Keratinocyte (primary cell): ENCODE results near the gene LDB2. TPM values are rescaled to one million over a fixed set of nuclear protein-coding genes. Genes with fewer than 3 reads are reported as not detected.

Experiments used
- DNase-seq: peaks from one replicate; pipeline ENCODE4 v3.0.0-alpha.2; 2011; ENCODE audit warnings: low read depth, missing footprints, low spot score
- FAIRE-seq: peaks from 2 replicates; lab custom pipeline; 2011; peaks lifted over from hg19 to GRCh38; lab: Jason Lieb, UNC
- H2AFZ ChIP-seq: 2 replicates; pipeline ENCODE4 v1.6.0; 2012; ENCODE audit warnings: low read length, control low read depth, inconsistent platforms; ENCODE audit not compliant: control insufficient read depth
- H3K27ac ChIP-seq: 2 replicates; pipeline ENCODE4 v1.5.1; 2011; ENCODE audit warnings: low read length; ENCODE audit not compliant: control insufficient read depth, insufficient read depth
- H3K27me3 ChIP-seq: 3 replicates; pipeline ENCODE4 v1.6.0; 2011; ENCODE audit warnings: low read length; ENCODE audit not compliant: control insufficient read depth, insufficient read depth; ENCODE audit errors: extremely low read depth
- H3K36me3 ChIP-seq, 2 experiments: 2 replicates in 1 of 2; 3 replicates in 1 of 2; pipeline ENCODE4 v1.5.1; 2011; ENCODE audit warnings: low read length in 2 of 2, mild to moderate bottlenecking in 1 of 2; ENCODE audit not compliant: control insufficient read depth in 2 of 2, insufficient read depth in 2 of 2; ENCODE audit errors: extremely low read depth in 1 of 2
- H3K4me1 ChIP-seq: 3 replicates; pipeline ENCODE4 v1.5.1; 2011; ENCODE audit warnings: low read length; ENCODE audit not compliant: control insufficient read depth, insufficient read depth; ENCODE audit errors: extremely low read depth
- H3K4me2 ChIP-seq: 3 replicates; pipeline ENCODE4 v1.6.0; 2011; ENCODE audit warnings: low read depth, low read length; ENCODE audit not compliant: control insufficient read depth, insufficient read depth; ENCODE audit errors: extremely low read depth
- H3K4me3 ChIP-seq, 3 experiments: fragments of 200-600 bp in 1 of 3; sonication (generic) in 1 of 3; 2 replicates in 2 of 3; 3 replicates in 1 of 3; pipeline ENCODE4 v1.5.1; 2011 to 2016; ENCODE audit warnings: low read length in 3 of 3, mild to moderate bottlenecking in 3 of 3, control low read depth in 2 of 3, inconsistent platforms in 1 of 3, low read depth in 1 of 3, mixed read lengths in 1 of 3, mixed run types in 1 of 3, moderate library complexity in 1 of 3; ENCODE audit not compliant: control insufficient read depth in 2 of 3, insufficient read depth in 2 of 3; ENCODE audit errors: extremely low read depth in 1 of 3
- H3K79me2 ChIP-seq: 2 replicates; pipeline ENCODE4 v1.6.0; 2012; ENCODE audit warnings: low read length; ENCODE audit not compliant: control insufficient read depth, insufficient read depth
- H3K9ac ChIP-seq: 3 replicates; pipeline ENCODE4 v1.6.0; 2011; ENCODE audit warnings: low read length; ENCODE audit not compliant: control insufficient read depth, insufficient read depth; ENCODE audit errors: extremely low read depth
- H3K9me1 ChIP-seq: 3 replicates; pipeline ENCODE4 v1.6.0; 2011; ENCODE audit warnings: low read length; ENCODE audit not compliant: control insufficient read depth, insufficient read depth; ENCODE audit errors: extremely low read depth
- H3K9me3 ChIP-seq: 2 replicates; pipeline ENCODE4 v1.5.1; 2012; ENCODE audit warnings: low read depth, low read length; ENCODE audit not compliant: control insufficient read depth
- H4K20me1 ChIP-seq: 3 replicates; pipeline ENCODE4 v1.6.0; 2011; ENCODE audit warnings: low read length; ENCODE audit not compliant: control insufficient read depth, insufficient read depth; ENCODE audit errors: extremely low read depth
- CTCF ChIP-seq, 3 experiments: IDR thresholded peaks in 1 of 3; conservative IDR thresholded peaks in 1 of 3; optimal IDR thresholded peaks in 1 of 3; 2 replicates in 2 of 3; 3 replicates in 1 of 3; pipeline versions ENCODE3 to v1.5.1; 2011; ENCODE audit warnings: low read length in 3 of 3, mild to moderate bottlenecking in 3 of 3, moderate library complexity in 2 of 3, control low read depth in 1 of 3, inconsistent platforms in 1 of 3; ENCODE audit not compliant: insufficient read depth in 2 of 3; ENCODE audit errors: extremely low read depth in 1 of 3
- EZH2 ChIP-seq: IDR thresholded peaks from one replicate; pipeline ENCODE4 v1.6.1; 2012; ENCODE audit warnings: inconsistent platforms, mild to moderate bottlenecking, low read length, moderate library complexity
- dilution Hi-C: fragments of 300-500 bp; cut with MboI; formaldehyde crosslinking; loops from one replicate; pipeline ENCODE4 v1.7.0; 2020; ENCODE audit warnings: low sequenced_read_pairs; ENCODE audit not compliant: extremely low pct_ligation_motif_present
- polyA plus RNA-seq, 5 experiments: library from polyadenylated mRNA; depleted of rRNA in 3 of 5; stranded (reverse) in 3 of 5; stranded (forward) in 1 of 5; unstranded in 1 of 5; fragments of >200 nt; gene quantifications; 1 replicate in 1 of 5; 2 replicates in 3 of 5; 3 replicates in 1 of 5; pipeline versions ENCODE4 v1.2.1 to v1.2.3, GENCODE V29; 2011 to 2012; ENCODE audit warnings: missing spikeins in 2 of 5, low read depth in 1 of 5, low replicate concordance in 1 of 5

Gene LDB2
- polyA plus RNA-seq, 1 donor (not counting 4 experiments of a cell fraction or from before 2014, with no cell fraction given) = not detected

DNA sequence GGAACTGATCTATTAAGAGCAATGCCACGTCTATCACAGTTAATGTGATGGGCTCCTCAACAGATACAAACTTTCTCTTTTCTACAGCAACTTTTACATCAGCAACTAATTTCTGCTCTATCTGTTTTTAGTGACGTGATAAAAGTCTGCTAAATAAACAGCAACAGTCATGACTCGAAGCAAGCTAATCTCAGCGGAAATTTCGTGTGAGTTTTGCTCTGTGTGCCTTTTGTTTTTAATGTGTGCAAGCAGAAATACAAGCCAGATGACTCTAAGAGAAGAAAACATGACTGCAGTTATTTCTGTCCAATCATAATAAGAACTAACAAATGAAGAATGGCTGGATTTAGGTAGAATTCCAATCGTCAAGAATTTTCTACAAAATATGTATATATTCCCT is 214.3 kb downstream of the LDB2 start:
- no peaks in the 10 kb centered on the region for H3K79me2 ChIP-seq
- FAIRE-seq (no peak), DNase-seq (no peak)
- no peaks in the 10 kb centered on the region for H3K4me1 ChIP-seq
- no peak overlapping the region for H3K9ac ChIP-seq
- no peak overlapping the region for H3K4me2 ChIP-seq
- dilution Hi-C loops = no loop called here
- H3K36me3 ChIP-seq = no peaks in the 10 kb centered on the region
- H3K27ac ChIP-seq = no peak overlapping the region
- H3K4me3 ChIP-seq = no peak overlapping the region
- no peak overlapping the region for H2AFZ ChIP-seq
- no peaks in the 10 kb centered on the region for H3K9me3 ChIP-seq
- no peaks in the 10 kb centered on the region for H3K9me1 ChIP-seq
- no peaks in the 10 kb centered on the region for H3K27me3 ChIP-seq
- no peaks in the 10 kb centered on the region for H4K20me1 ChIP-seq
- no peak for TF ChIP-seq CTCF (optimal IDR thresholded peaks at IDR 0.05 in 1 of 3, IDR thresholded peaks at IDR 0.05 in 1 of 3, conservative IDR thresholded peaks at IDR 0.05 in 1 of 3; ENCODE audit: extremely low read depth in 1 of 3, insufficient read depth in 2 of 3, low read length in 3 of 3)
- no peak for TF ChIP-seq EZH2

DNA sequence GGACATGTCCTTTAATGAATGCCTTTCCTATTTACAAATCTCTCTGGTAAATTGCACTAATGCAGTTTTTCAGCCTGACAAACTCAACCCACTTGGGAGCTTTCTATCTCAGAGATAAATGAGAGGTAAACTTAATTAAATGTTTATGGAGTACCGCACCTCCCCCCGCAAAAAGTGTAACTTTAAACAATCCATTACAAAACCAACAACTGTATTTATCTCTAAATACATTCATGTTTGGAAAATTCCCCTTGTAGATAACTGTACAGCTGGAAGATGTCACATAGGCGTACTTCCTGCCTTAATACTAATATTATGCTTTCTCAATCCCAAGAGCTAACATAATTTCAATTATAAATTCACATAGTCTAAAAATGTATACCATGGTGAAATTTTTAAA is 215.5 kb downstream of the LDB2 start:
- no peaks in the 10 kb centered on the region for H3K4me1 ChIP-seq
- no peak overlapping the region for H3K9ac ChIP-seq
- H3K27ac ChIP-seq = no peak overlapping the region
- no peaks in the 10 kb centered on the region for H3K9me3 ChIP-seq
- H3K79me2 ChIP-seq = no peaks in the 10 kb centered on the region
- H3K36me3 ChIP-seq = no peaks in the 10 kb centered on the region
- DNase-seq = no peak
- no peak for TF ChIP-seq CTCF (optimal IDR thresholded peaks at IDR 0.05 in 1 of 3, IDR thresholded peaks at IDR 0.05 in 1 of 3, conservative IDR thresholded peaks at IDR 0.05 in 1 of 3; ENCODE audit: extremely low read depth in 1 of 3, insufficient read depth in 2 of 3, low read length in 3 of 3)
- no peak for TF ChIP-seq EZH2
- dilution Hi-C loops = no loop called here
- H2AFZ ChIP-seq = no peak overlapping the region
- no peak for FAIRE-seq
- H3K4me2 ChIP-seq = no peak overlapping the region
- no peaks in the 10 kb centered on the region for H4K20me1 ChIP-seq
- H3K27me3 ChIP-seq = no peaks in the 10 kb centered on the region
- H3K4me3 ChIP-seq = no peak overlapping the region
- H3K9me1 ChIP-seq = no peaks in the 10 kb centered on the region
